Measurements from ENCODE around the gene BAK1. TPM values are rescaled to one million over a fixed set of nuclear protein-coding genes. Genes with fewer than 3 reads are reported as not detected.

BAK1 gene
- total and polyA plus RNA-seq, 2 of the 13 experiments (the other 11 are each of a cell fraction or from before 2014, with no cell fraction given) = 15.0 to 23.8 TPM

- TF ChIP-seq, protein P1, sequence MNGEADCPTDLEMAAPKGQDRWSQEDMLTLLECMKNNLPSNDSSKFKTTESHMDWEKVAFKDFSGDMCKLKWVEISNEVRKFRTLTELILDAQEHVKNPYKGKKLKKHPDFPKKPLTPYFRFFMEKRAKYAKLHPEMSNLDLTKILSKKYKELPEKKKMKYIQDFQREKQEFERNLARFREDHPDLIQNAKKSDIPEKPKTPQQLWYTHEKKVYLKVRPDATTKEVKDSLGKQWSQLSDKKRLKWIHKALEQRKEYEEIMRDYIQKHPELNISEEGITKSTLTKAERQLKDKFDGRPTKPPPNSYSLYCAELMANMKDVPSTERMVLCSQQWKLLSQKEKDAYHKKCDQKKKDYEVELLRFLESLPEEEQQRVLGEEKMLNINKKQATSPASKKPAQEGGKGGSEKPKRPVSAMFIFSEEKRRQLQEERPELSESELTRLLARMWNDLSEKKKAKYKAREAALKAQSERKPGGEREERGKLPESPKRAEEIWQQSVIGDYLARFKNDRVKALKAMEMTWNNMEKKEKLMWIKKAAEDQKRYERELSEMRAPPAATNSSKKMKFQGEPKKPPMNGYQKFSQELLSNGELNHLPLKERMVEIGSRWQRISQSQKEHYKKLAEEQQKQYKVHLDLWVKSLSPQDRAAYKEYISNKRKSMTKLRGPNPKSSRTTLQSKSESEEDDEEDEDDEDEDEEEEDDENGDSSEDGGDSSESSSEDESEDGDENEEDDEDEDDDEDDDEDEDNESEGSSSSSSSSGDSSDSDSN (CRISPR knock-in tag; IDR thresholded peaks at IDR 0.05) = 0 out of 2 replicates have a peak, but pooled peaks have one; percentile 27
- TF ChIP-seq ZMYM4 (CRISPR knock-in tag; IDR thresholded peaks at IDR 0.05) (no peak), ZNF253 (CRISPR knock-in tag; IDR thresholded peaks at IDR 0.05; ENCODE audit: borderline replicate concordance) (no peak), NONO (IDR thresholded peaks at IDR 0.05) (no peak), NONO (CRISPR knock-in tag; conservative IDR thresholded peaks at IDR 0.05) (no peak; the same call in 1 of the 2 replicates), NFIC (IDR thresholded peaks at IDR 0.05; ENCODE audit: low read length) (0 out of 2 replicates have a peak, but pooled peaks have one; percentile 36), ZNF777 (CRISPR knock-in tag; IDR thresholded peaks at IDR 0.05) (no peak), POGZ (CRISPR knock-in tag; IDR thresholded peaks at IDR 0.05) (peak; percentile 63), SAP130 (CRISPR knock-in tag; IDR thresholded peaks at IDR 0.05; ENCODE audit: low read depth) (peak; percentile 89), PRDM15 (CRISPR knock-in tag; IDR thresholded peaks at IDR 0.05) (no peak), FOSL2 (CRISPR knock-in tag; IDR thresholded peaks at IDR 0.05) (peak; percentile 98), SMYD3 (CRISPR knock-in tag; IDR thresholded peaks at IDR 0.05) (no peak), FOXK1 (CRISPR knock-in tag; IDR thresholded peaks at IDR 0.05; ENCODE audit: borderline replicate concordance, low read depth) (0 out of 2 replicates have a peak, but pooled peaks have one; percentile 19), SCMH1 (CRISPR knock-in tag; IDR thresholded peaks at IDR 0.05; ENCODE audit: borderline replicate concordance) (no peak), ZNF292 (CRISPR knock-in tag; IDR thresholded peaks at IDR 0.05; ENCODE audit: borderline replicate concordance, low read depth) (0 out of 2 replicates have a peak, but pooled peaks have one; percentile 2), HNRNPL (IDR thresholded peaks at IDR 0.05; ENCODE audit: low read depth, low read length) (no peak), GFI1 (CRISPR knock-in tag; IDR thresholded peaks at IDR 0.05; ENCODE audit: borderline replicate concordance) (no peak), ZNF644 (CRISPR knock-in tag; IDR thresholded peaks at IDR 0.05; ENCODE audit: low read depth) (peak; percentile 37; the same call in 1 of the 2 replicates), JARID2 (CRISPR knock-in tag; IDR thresholded peaks at IDR 0.05; ENCODE audit: insufficient replicate concordance) (no peak)
- TF ChIP-seq, protein P2, sequence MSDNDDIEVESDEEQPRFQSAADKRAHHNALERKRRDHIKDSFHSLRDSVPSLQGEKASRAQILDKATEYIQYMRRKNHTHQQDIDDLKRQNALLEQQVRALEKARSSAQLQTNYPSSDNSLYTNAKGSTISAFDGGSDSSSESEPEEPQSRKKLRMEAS (IDR thresholded peaks at IDR 0.05) = no peak; the same call in none of the 2 replicates
- TF ChIP-seq, protein P3, sequence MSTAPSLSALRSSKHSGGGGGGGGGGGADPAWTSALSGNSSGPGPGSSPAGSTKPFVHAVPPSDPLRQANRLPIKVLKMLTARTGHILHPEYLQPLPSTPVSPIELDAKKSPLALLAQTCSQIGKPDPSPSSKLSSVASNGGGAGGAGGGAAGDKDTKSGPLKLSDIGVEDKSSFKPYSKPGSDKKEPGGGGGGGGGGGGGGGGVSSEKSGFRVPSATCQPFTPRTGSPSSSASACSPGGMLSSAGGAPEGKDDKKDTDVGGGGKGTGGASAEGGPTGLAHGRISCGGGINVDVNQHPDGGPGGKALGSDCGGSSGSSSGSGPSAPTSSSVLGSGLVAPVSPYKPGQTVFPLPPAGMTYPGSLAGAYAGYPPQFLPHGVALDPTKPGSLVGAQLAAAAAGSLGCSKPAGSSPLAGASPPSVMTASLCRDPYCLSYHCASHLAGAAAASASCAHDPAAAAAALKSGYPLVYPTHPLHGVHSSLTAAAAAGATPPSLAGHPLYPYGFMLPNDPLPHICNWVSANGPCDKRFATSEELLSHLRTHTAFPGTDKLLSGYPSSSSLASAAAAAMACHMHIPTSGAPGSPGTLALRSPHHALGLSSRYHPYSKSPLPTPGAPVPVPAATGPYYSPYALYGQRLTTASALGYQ (CRISPR knock-in tag; IDR thresholded peaks at IDR 0.05) = no peak
These were observed 9.9 kb upstream of the BAK1 start (continued) for GRCh38 chr6:33589731-33590530.

All from HepG2 (cell line).